HepG2 (cell line): ENCODE data around the gene LINS1.

Experiments
- ARID2 ChIP-seq: sonication (generic); formaldehyde crosslinking; IDR thresholded peaks from 2 replicates; pipeline ENCODE4 v1.8.1; 2022; ENCODE audit warnings: mild to moderate bottlenecking, missing genetic modification reagents, borderline replicate concordance
- CTCF ChIP-seq: sonication (generic); formaldehyde crosslinking; IDR thresholded peaks from 2 replicates; pipeline ENCODE4 v1.5.0; 2020; ENCODE audit warnings: mild to moderate bottlenecking, missing genetic modification reagents, moderate library complexity
- DMAP1 ChIP-seq: IDR thresholded peaks from 2 replicates; pipeline ENCODE4 v1.6.1; 2016
- EZH2 ChIP-seq: conservative IDR thresholded peaks from 2 replicates; pipeline ENCODE4 v1.6.1; 2012; ENCODE audit warnings: mild to moderate bottlenecking, low read depth, low read length, moderate library complexity
- MXI1 ChIP-seq: IDR thresholded peaks from 3 replicates; pipeline ENCODE4 v1.6.1; 2012; ENCODE audit warnings: low read depth, low read length, inconsistent platforms, borderline replicate concordance
- NONO ChIP-seq, 2 experiments: fragments of 450-650 bp in 1 of 2; sonication (generic) in 1 of 2; formaldehyde crosslinking in 1 of 2; IDR thresholded peaks in 1 of 2; conservative IDR thresholded peaks in 1 of 2; 2 replicates each; pipeline versions ENCODE4 v1.6.1 to v1.8.0; 2017 to 2022; ENCODE audit warnings: mild to moderate bottlenecking in 1 of 2, missing genetic modification reagents in 1 of 2, moderate library complexity in 1 of 2
- POLR2A ChIP-seq, 2 experiments: IDR thresholded peaks; 2 replicates each; pipeline ENCODE4 v1.6.1; 2011; ENCODE audit warnings: low read depth in 2 of 2, low read length in 2 of 2, mild to moderate bottlenecking in 1 of 2, moderate library complexity in 1 of 2; ENCODE audit not compliant: insufficient read depth in 1 of 2
- RNF219 ChIP-seq: sonication (generic); formaldehyde crosslinking; IDR thresholded peaks from 2 replicates; pipeline ENCODE4 v1.5.0; 2020; ENCODE audit warnings: mild to moderate bottlenecking, missing genetic modification reagents
- TBX2 ChIP-seq: sonication (generic); formaldehyde crosslinking; IDR thresholded peaks from 2 replicates; pipeline ENCODE4 v1.5.0; 2020; ENCODE audit warnings: missing genetic modification reagents, mild to moderate bottlenecking, borderline replicate concordance

GRCh38 chr15:100601163-100601562, 821 bp downstream of the LINS1 start:
- TF ChIP-seq ARID2 (CRISPR knock-in tag), result no peak
- TF ChIP-seq EZH2, result no peak
- no peak for TF ChIP-seq RNF219
- no peak for TF ChIP-seq DMAP1
- no peak for TF ChIP-seq CTCF (CRISPR knock-in tag)
- TF ChIP-seq NONO (IDR thresholded peaks at IDR 0.05), result no peak
- no peak for TF ChIP-seq NONO (CRISPR knock-in tag; conservative IDR thresholded peaks at IDR 0.05)
- no peak for TF ChIP-seq POLR2A (IDR thresholded peaks at IDR 0.05; ENCODE audit: insufficient read depth in 1 of 2, low read depth in 2 of 2, low read length in 2 of 2)
- TF ChIP-seq MXI1, result peak; percentile 38; the same call in 1 of the 3 replicates
- no peak for TF ChIP-seq TBX2 (CRISPR knock-in tag)
